T-helper 17 cell (primary cell): ENCODE data around the gene CSF3R. TPM values are rescaled to one million over a fixed set of nuclear protein-coding genes. Genes with fewer than 3 reads are reported as not detected.

Experiments
- total RNA-seq, 4 donors: library from RNA in 2 of 4; stranded (reverse) in 2 of 4; gene quantifications; one replicate each; pipeline ENCODE4 v1.2.3 and lab custom pipeline; 2022 to 2026

CSF3R gene
- total RNA-seq, 2 donors from 2014 or later: 2.9 to 13.0 TPM

Other genes with a start within 250 kb of the CSF3R start
- 1 to 10 TPM; 1.4 to 1.9 TPM for gene SH3D21, start 176.5 kb downstream of the CSF3R start, total RNA-seq
- 10 to 100 TPM in 1 of 2 donors, 1 to 10 TPM in 1; 6.2 to 10.8 TPM for gene EVA1B, start 159.3 kb downstream of the CSF3R start, total RNA-seq
- 10 to 100 TPM; 32.9 to 49.8 TPM for gene STK40, start 97.0 kb downstream of the CSF3R start, total RNA-seq
- 10 to 100 TPM; 26.4 to 31.1 TPM for gene LSM10, start 85.0 kb downstream of the CSF3R start, total RNA-seq
- under 1 TPM in 1 of 2 donors, not detected in 1; 0.99 TPM for gene OSCP1, start 32.5 kb downstream of the CSF3R start, total RNA-seq
- gene MRPS15, start 18.5 kb downstream of the CSF3R start, total RNA-seq: 10 to 100 TPM; 31.4 to 37.5 TPM